Smooth muscle cell (in vitro differentiated cells): ENCODE measurements around the gene LRRC3. TPM values are rescaled to one million over a fixed set of nuclear protein-coding genes. Genes with fewer than 3 reads are reported as not detected.

Experiments used
- DNase-seq: peaks from one replicate; lab custom pipeline; 2025; ENCODE audit not compliant: unreplicated experiment; lab: John Stamatoyannopoulos, UW
- H2AFZ ChIP-seq: fragments of 200-600 bp; sonication (generic); 2 replicates; pipeline ENCODE4 v1.6.0; 2016; ENCODE audit warnings: antibody characterized with exemption, low read depth, mild to moderate bottlenecking
- H3F3A ChIP-seq: fragments of 200-600 bp; sonication (generic); 2 replicates; pipeline ENCODE4 v1.6.0; 2017; ENCODE audit warnings: antibody characterized with exemption, low read depth
- H3K27ac ChIP-seq: fragments of 200-600 bp; sonication (generic); 2 replicates; pipeline ENCODE4 v1.5.1; 2016; ENCODE audit warnings: low read depth, mild to moderate bottlenecking
- H3K27me3 ChIP-seq: fragments of 200-600 bp; sonication (generic); 2 replicates; pipeline ENCODE4 v1.6.1; 2016; ENCODE audit warnings: low read depth, mild to moderate bottlenecking
- H3K36me3 ChIP-seq: fragments of 200-600 bp; sonication (generic); 2 replicates; pipeline ENCODE4 v1.5.1; 2016; ENCODE audit warnings: low read depth
- H3K4me1 ChIP-seq: fragments of 200-600 bp; sonication (generic); 2 replicates; pipeline ENCODE4 v1.5.1; 2016; ENCODE audit warnings: low read depth
- H3K4me2 ChIP-seq: fragments of 200-600 bp; sonication (generic); 2 replicates; pipeline ENCODE4 v1.6.0; 2016; ENCODE audit warnings: mild to moderate bottlenecking
- H3K4me3 ChIP-seq: fragments of 200-600 bp; sonication (generic); 2 replicates; pipeline ENCODE4 v1.5.1; 2016; ENCODE audit warnings: mild to moderate bottlenecking
- H3K79me2 ChIP-seq: fragments of 200-600 bp; sonication (generic); 2 replicates; pipeline ENCODE4 v1.6.0; 2016; ENCODE audit warnings: low read depth, mild to moderate bottlenecking
- H3K9ac ChIP-seq: fragments of 200-600 bp; sonication (generic); 2 replicates; pipeline ENCODE4 v1.6.0; 2016; ENCODE audit warnings: low read depth
- H3K9me3 ChIP-seq: fragments of 200-600 bp; sonication (generic); replicated peaks from 2 replicates; pipeline ENCODE4 v1.5.1; 2016; ENCODE audit warnings: low read depth
- H4K20me1 ChIP-seq: fragments of 200-600 bp; sonication (generic); 2 replicates; pipeline ENCODE4 v1.6.0; 2016; ENCODE audit warnings: low read depth
- WGBS: methylation state at CpG from one replicate; pipeline ENCODE4 v1.1.7; 2016; ENCODE audit warnings: low lambda C conversion rate; 5-methylcytosine and 5-hydroxymethylcytosine counted together
- polyA plus RNA-seq: library from polyadenylated mRNA; unstranded; fragments of >200 nt; fragmentation: Nextera tagmentation; extraction: Ambion mirVana; gene quantifications from 2 replicates; pipeline ENCODE4 v1.2.1, GENCODE V29; 2016
- total RNA-seq: library from RNA; depleted of rRNA; stranded (reverse); fragments of >200 nt; gene quantifications from 2 replicates; pipeline ENCODE4 v1.2.3, GENCODE V29; 2014
- TF ChIP-seq, protein P1 (sequence below): fragments of 200-600 bp; sonication (generic); IDR thresholded peaks from 2 replicates; pipeline ENCODE4 v1.5.1; 2017; ENCODE audit warnings: borderline replicate concordance, mild to moderate bottlenecking, antibody characterized with exemption; ENCODE audit not compliant: insufficient read depth, poor library complexity, severe bottlenecking

LRRC3 gene
- total and polyA plus RNA-seq, 2 experiments from 2014 or later: 4.9 to 5.3 TPM

DNA sequence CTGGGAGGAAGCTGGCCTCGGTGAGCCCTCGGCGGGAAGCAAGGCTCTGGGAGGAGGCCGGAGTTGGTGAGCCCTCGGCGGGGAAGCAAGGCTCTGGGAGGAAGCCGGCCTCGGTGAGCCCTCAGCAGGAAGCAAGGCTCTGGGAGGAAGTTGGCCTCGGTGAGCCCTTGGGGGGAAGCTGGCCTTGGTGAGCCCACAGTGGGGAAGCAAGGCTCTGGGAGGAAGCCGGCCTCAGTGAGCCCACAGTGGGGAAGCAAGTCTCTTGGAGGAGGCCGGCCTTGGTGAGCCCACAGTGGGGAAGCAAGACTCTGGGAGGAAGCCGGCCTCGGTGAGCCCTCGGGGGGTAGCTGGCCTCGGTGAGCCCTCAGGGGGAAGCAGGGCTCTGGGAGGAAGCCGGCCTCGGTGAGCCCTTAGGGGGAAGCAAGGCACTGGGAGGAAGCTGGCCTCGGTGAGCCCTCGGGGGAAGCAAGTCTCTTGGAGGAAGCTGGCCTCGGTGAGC is 48.6 kb downstream of the LRRC3 start:
- 91% methylated on average over 20 of the region's 20 CpGs for WGBS

DNA sequence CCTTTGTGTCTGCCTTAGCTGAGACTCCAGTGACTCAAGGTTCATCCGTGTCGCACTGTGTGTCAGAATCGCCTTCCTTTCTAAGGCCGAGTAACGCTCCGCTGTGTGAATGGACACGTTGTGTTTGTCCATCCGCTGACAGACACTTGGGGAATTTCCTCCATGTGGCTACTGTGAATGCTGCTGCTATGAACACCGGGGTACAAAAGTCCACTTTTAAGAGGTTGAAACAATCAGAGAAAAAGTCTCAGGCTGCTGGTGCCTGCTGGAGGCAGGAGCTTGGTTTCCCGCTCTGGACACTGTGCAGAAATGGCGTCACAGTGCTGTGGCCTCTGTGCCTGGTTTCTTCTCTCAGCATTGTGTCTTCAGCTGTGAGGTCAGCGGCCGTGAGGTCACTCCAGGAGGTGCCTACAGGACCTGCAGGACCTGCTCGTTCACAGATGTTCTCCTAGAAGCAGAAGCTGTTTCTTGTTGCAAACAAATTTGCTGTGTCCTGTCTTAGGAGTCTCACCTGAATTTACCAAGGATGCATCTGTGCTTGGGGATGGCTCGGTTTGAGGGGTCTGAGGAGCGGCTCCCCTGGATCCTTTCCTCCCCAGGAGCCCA is 50.5 kb downstream of the LRRC3 start:
- DNase-seq: no peak

More for the DNA sequence above, 48.6 kb downstream of the LRRC3 start:
- Histone ChIP-seq H3K79me2 (no peaks in the 10 kb centered on the region), H3F3A (no peaks in the 10 kb centered on the region), H3K27ac (no peak overlapping the region), H3K4me3 (no peak overlapping the region), H2AFZ (no peak overlapping the region), H3K4me1 (no peaks in the 10 kb centered on the region), H3K9me3 (no peaks in the 10 kb centered on the region), H4K20me1 (peaks cover 14% of the 10 kb centered on the region), H3K27me3 (no peaks in the 10 kb centered on the region), H3K9ac (no peak overlapping the region), H3K36me3 (no peaks in the 10 kb centered on the region), H3K4me2 (no peak overlapping the region)
- TF ChIP-seq, protein P1, sequence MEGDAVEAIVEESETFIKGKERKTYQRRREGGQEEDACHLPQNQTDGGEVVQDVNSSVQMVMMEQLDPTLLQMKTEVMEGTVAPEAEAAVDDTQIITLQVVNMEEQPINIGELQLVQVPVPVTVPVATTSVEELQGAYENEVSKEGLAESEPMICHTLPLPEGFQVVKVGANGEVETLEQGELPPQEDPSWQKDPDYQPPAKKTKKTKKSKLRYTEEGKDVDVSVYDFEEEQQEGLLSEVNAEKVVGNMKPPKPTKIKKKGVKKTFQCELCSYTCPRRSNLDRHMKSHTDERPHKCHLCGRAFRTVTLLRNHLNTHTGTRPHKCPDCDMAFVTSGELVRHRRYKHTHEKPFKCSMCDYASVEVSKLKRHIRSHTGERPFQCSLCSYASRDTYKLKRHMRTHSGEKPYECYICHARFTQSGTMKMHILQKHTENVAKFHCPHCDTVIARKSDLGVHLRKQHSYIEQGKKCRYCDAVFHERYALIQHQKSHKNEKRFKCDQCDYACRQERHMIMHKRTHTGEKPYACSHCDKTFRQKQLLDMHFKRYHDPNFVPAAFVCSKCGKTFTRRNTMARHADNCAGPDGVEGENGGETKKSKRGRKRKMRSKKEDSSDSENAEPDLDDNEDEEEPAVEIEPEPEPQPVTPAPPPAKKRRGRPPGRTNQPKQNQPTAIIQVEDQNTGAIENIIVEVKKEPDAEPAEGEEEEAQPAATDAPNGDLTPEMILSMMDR: no peak
- DNase-seq: no peak

DNA sequence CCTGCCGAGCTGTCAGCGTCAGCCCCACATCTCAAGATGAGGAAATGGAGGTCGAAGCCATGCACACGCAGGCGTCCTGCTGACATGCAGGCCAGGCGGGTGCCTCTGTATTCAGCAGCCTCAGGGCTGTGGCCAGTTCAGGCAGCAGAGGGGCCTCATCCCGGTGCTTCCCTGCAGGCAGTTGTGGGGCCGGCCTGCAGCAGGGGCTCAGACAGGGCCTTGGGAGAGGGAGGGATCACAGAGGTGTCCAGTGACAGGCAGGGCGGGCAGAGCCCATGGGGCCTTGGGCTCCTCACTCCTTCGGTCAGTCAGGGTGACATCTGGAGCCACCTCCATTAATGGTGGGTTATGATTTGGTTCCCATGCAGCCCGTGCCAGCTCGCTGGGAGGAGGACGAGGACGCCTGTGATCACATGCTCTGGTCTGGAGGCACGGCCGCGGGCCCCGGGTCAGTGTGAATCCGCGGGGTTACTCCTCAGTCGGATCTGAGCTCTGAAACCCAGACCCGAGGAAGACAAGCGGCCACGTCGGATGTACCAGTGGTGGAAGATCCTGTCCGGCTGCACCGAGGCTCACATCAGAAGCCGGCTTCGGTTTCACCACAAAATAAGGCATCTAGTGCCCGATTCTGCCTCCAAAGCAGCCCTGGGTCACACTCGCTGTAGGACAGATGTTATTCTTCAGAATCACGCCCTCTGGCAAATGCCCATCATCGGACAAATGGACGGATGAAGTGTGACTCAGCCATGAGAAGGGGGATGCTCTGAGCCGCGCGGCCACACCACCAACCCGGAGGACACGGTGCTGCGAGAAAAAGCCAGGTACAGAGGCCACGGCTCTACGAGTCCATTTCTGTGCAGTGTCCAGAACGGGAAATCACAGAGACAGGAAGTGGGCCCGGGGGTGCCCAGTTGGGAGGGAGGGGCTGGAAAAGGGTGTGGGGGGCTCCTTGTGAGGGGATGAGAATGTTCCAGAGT is 51.3 kb downstream of the LRRC3 start:
- Histone ChIP-seq H3F3A (no peaks in the 10 kb centered on the region), H3K27ac (no peak overlapping the region), H3K79me2 (no peaks in the 10 kb centered on the region), H3K4me2 (no peak overlapping the region), H3K9me3 (no peaks in the 10 kb centered on the region), H3K4me1 (no peaks in the 10 kb centered on the region), H3K27me3 (no peaks in the 10 kb centered on the region), H2AFZ (no peak overlapping the region), H3K4me3 (no peak overlapping the region), H3K9ac (no peak overlapping the region), H4K20me1 (peaks cover 5% of the 10 kb centered on the region), H3K36me3 (no peaks in the 10 kb centered on the region)
- DNase-seq: no peak
- TF ChIP-seq, protein P1: no peak
- WGBS: 93% methylated on average over 44 of the region's 44 CpGs

More for the DNA sequence above, 50.5 kb downstream of the LRRC3 start:
- Histone ChIP-seq H3K9ac (no peak overlapping the region), H4K20me1 (peaks cover 12% of the 10 kb centered on the region), H3K4me3 (no peak overlapping the region), H2AFZ (no peak overlapping the region), H3K27me3 (no peaks in the 10 kb centered on the region), H3K9me3 (no peaks in the 10 kb centered on the region), H3K79me2 (no peaks in the 10 kb centered on the region), H3K4me2 (no peak overlapping the region), H3K36me3 (no peaks in the 10 kb centered on the region), H3K27ac (no peak overlapping the region), H3K4me1 (no peaks in the 10 kb centered on the region), H3F3A (no peaks in the 10 kb centered on the region)
- TF ChIP-seq, protein P1: no peak
- WGBS: 92% methylated on average over 16 of the region's 16 CpGs
